ENCODE results near the gene DHRS1.

Gene DHRS1

GRCh38 chr14:24308342-24309124 lies 9.0 kb upstream of the DHRS1 start:
- no peak for DNase-seq

GRCh38 chr14:24307575-24308341 lies 8.2 kb upstream of the DHRS1 start, which contains the start of gene CIDEB:
TSS of gene CIDEB (minus strand) at chr14:24307977. CDS start at chr14:24307858, 119 bp downstream.
- peak; percentile 53 for DNase-seq

DNA sequence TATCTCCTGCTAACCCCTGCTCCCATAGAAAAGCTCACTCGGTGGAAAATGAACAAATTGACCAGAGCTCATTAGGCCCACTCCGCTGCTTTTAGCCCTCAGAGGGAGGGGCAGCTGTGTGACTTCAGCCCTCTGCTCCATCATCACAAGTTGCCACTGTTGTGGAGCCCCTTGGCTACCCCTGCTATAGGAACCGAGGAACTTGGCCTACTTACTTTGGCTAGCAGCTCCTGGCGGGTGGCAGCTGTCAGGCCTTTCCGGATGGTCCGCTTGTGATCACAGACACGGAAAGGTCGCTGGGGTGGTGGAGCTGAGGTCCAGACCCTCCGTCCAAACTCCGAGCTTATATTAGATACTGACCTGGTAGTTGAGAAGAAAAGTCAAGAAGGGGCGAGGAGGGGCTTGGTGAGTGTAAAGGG lies 7.6 kb upstream of the DHRS1 start:
- DNase-seq = no peak

- DNase-seq = no peak
Measured at GRCh38 chr14:24304019-24304387, 4.4 kb upstream of the DHRS1 start.

DNA sequence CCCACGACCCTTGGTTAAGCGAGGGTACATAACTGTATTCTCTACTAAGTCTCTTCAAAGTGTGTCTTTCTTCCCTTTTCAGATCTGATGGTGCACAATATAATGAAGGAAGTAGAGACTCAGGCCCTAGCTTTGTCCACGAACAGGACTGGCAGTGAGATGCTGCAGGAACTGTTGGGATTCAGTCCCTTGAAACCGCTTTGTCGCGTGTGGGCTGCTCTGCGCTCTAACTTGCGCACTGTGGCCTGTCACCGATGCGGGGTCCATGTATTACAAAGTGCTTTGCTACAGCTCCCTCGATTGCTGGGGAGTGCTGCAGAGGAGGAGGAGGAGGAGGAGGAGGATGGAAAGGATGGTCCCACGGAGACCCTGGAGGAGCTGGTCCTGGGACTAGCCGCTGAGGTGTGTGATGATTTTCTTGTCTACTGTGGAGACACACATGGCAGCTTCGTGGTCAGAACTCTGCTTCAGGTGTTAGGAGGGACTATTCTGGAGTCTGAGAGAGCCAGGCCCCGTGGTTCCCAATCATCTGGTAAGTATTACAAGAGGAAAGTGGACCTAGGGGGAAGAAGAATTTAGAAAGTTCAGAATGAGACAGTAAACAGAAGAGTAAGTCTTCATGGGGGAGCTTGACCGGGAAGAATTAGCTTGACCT lies 873 bp upstream of the DHRS1 start:
- no peak for DNase-seq

DNA sequence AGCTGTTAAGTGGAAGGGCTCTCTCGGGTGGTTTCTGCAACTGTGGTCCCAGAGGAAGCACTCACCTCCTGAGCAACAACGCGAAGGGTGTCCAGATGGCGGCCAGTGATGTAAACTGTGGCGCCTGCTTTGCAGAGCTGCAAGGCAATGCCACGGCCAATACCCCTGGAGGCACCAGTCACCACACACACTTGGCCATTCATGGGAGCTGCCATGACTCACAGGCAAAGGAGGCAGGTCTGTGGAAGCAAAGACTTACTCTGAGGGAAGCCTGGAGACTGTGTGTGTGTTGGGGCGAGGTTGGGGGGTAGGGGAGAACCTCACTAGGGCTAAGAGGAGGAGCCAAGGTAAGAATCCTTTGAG lies 707 bp downstream of the DHRS1 start:
- no peak for DNase-seq

DNA sequence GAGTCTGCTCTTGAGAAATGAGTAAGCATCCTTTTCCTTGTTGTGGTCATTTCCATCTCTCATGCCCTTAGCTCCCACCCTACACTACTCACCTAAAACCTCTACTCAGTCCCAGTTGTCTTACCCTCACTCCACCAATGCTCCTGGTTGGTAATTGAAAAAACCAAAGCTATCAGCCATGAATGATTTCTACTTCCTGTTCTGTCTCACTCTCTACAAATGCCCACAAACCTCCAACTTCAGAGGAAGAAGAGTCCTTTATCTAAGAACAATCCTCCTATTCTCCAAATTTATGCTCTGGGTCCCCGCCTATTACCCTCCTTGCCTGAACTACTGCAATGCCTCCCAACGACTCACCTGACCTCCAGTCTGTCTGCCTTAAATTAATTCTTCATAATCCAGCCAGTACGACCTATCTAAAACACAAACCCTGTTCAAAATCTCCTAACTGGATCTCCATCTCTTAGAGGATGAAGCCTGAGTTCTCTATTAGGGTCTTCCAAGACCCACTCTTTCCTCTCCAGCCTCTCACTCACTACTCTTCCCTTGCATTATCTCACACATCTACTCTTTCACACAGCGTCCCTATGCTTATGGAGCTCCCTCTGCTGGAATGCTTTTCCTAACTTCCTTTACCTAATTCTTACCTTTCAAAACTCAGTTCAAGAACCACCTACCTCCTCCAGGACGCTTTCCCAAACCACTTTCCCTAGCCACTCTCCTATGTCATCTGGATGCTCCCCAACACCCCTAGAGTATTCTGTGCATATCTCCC lies 2.2 kb downstream of the DHRS1 start:
- no peak for DNase-seq

DNA sequence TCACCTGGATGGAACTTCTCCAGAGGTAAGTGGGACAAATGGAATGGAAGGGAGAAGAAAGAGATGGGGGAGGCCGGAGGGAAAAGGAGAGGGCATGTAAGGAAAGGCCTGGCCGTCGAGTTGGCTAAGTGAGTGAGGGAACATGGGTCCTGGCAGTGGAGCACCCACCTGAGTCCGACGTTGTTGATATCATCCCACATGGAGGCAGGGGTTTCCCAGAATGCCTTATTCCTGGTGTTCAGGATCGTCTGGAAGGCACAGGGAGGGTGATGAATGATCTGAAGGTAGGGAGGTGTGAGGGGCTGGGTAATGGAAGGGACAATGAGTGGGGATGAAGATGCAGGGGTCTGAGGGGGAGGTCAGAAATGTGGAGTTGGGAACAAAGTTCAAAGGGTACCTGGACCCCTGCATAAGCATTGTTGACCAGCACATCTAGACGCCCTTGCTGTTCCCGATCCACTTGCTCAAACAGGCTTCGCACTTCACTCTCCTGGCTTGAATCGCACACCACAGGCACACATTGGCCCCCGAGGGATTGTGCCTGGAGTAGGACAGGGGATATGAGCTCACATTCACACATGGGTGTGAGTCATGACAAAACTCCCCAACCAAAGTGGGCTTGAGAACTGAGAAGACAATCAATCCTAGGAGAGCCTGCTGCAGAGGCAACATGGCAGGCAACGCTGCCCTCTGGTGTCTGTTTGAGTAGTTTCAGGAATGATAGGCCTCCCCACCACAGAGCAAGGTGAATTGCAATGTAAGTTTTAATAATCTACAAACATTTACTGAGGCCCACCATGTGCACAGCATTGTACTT lies 3.0 kb downstream of the DHRS1 start:
- DNase-seq = peak; percentile 30

DNA sequence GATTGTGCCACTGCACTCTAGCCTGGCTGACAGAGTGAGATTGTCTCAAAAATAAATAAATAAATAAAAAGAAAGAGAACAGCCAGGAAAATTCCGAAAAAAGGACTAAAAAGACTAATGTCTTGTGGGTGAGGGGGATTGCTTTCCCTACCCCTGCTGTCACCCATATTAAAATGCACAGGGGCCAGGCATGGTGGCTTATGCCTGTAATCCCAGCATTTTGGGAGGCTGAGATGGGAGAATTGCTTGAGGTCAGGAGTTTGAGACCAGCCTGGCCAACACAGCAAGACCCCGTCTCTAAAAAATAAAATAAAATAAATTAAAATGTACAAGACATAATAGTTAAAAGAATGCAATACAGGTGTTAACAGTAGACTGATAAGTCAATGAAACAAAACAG lies 6.1 kb downstream of the DHRS1 start:
- DNase-seq = no peak

DNA sequence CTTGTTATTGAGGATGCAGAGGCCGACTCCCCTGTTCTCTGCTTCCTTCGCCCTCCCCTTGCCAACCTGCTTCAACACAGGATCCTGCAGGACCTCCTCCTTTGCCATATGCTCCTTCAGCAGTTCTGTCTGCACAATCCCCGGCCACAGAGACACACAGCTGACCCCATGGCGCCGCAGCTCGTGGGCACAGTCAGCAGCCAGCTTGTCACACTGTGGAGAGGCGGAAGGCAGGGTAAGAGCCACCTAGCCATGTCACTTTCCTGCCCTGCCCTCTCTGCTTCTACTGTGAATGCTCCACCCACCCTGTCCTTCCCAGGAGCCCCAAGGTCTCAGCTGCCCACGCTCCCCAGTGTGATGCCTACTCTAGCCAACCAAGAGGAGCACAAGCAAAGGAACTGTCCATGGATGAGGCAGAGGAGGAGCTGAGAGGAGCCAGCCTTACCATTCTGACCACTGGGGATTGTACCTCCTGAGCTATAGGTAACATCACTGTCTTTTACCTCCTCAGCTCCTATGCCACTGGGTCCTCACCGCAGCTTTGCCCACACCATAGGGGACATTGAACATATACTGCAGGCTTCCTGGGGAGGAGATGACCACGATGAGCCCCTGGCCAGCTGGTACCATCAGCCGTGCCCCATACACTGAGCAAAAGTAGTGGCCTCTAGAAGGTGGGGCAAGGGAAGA lies 7.3 kb downstream of the DHRS1 start:
- DNase-seq = no peak

DNA sequence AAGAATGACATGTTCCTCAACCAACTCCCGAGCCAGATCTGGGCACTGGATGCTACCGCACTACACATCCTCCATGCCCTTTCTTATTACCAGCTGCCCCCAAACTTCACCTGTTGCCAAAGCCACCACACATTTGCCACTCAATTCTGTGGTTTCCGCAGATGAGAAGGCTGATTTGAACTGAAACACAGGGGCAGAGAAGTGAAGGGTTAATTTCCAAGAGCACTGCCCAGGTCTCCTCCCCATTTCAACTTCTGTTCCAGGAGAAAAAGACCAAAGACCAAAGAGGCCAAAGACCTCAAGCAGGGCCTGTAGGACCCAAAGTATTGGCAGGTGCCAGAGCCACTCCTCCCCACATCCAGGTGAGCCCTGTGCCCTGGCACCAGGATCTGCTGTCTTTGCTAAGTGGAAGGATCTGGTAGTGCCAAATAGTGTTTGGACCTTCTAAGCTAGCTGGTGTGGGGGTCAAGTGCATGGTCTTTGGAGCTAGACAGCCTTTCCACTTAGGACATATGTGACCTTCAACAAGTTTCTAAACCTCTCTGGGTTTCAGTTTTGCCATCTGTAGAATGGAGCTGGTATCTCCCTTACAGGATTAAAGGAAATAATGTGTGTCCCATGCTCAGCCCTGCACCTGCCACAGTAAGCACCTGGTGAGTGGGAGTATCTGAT lies 8.0 kb downstream of the DHRS1 start:
- no peak for DNase-seq

GRCh38 chr14:24290746-24291145 lies 8.8 kb downstream of the DHRS1 start:
- no peak for DNase-seq

GRCh38 chr14:24289649-24290280 lies 9.8 kb downstream of the DHRS1 start:
- no peak for DNase-seq

GRCh38 chr14:24286996-24287395 lies 12.6 kb downstream of the DHRS1 start:
- no peak for DNase-seq

DNA sequence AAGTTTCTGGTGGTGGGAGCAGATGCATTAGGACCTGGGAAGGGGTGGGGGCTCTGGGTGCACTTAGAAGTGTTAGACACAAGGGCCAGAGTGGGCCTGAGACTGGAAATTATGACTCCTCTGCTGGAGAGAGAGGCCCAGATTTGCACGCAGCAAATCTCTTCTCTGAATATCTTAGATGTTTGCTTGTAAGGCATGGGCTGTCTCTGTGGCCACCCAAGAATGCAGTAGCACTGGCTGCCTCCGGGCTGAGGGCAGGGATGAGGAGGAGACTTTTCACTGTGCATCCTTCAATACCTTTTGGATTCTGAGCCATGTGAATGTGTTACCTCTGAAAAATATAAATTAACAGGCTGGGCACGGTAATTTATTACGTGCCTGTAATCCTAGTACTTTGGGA lies 14.2 kb downstream of the DHRS1 start:
- DNase-seq = no peak

GRCh38 chr14:24284501-24285035 lies 15.0 kb downstream of the DHRS1 start:
- DNase-seq = no peak

GRCh38 chr14:24283796-24284460 lies 15.7 kb downstream of the DHRS1 start:
- no peak for DNase-seq

DNA sequence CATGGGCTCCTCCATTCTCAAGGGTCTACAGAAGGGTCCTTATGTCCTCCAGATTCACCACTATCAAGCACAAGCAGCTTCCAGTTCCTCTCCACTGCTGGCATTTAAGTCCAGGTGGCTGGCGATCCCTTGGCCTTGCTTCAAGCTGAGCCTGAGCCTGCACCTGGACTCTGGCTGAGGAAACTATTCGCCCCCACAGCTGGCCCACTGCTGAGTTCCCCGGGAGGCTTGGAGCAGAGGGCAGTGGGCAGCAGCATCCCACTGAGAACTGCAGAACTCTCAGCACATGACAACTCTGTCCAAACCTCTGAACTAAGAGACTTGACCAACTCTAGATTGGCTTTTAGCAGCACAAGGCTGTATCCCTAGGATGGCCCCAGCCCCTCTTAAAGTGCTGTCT lies 16.8 kb downstream of the DHRS1 start:
- DNase-seq = no peak

DNA sequence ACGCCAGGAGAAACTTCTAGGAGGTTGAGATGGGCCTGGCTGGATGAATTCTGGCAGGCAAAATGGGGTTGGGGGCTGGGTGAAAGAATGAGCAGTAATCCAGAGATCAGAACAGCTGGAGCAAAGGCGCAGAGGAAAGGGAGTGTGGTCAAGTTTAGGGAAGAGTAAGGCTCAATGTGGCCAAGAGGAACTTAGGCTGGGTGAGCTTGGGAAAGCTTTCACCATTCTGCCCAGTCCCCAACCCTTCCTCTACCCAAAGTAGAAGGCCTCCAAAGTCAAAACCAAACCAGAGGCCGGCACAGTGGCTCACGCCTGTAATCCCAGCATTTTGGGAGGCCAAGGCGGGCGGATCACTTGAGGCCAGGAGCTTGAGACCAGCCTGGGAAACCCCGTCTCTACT lies 17.9 kb downstream of the DHRS1 start:
- DNase-seq = no peak
